Activated naive CD4-positive, alpha-beta T cell treated with anti-CD3 and anti-CD28 coated beads, Interleukin-2, amount 50 U/mL, for 16 hours (primary cell): ENCODE measurements around the gene ARID5B.

Experiments
- DNase-seq: peaks from one replicate; pipeline ENCODE4 v3.0.0-alpha.2; 2020

Gene ARID5B

GRCh38 chr10:62082729-62083411 lies 181.4 kb downstream of the ARID5B start:
- peak; percentile 40 for DNase-seq

- DNase-seq: no peak
Observed at GRCh38 chr10:62083412-62084267, 182.1 kb downstream of the ARID5B start.

- DNase-seq: no peak
Observed at GRCh38 chr10:62084451-62084850, 183.0 kb downstream of the ARID5B start.

GRCh38 chr10:62085404-62085803 lies 183.9 kb downstream of the ARID5B start:
- no peak for DNase-seq

- no peak for DNase-seq
Observed at GRCh38 chr10:62085821-62086220, 184.3 kb downstream of the ARID5B start.

GRCh38 chr10:62087329-62087728 lies 185.8 kb downstream of the ARID5B start:
- DNase-seq: no peak

- no peak for DNase-seq
Observed at GRCh38 chr10:62088786-62089185, 187.3 kb downstream of the ARID5B start.

- no peak for DNase-seq
Observed at GRCh38 chr10:62092301-62093030, 191.0 kb downstream of the ARID5B start.

GRCh38 chr10:62093863-62094291 lies 192.4 kb downstream of the ARID5B start:
- no peak for DNase-seq

- no peak for DNase-seq
Observed at GRCh38 chr10:62095181-62096122, 194.0 kb downstream of the ARID5B start.

GRCh38 chr10:62096256-62096933 lies 194.9 kb downstream of the ARID5B start:
- DNase-seq: no peak

- no peak for DNase-seq
Observed at GRCh38 chr10:62098278-62099121, 197.0 kb downstream of the ARID5B start.

- DNase-seq: no peak
Observed at GRCh38 chr10:62099299-62099698, 197.8 kb downstream of the ARID5B start.

GRCh38 chr10:62103857-62104256 lies 202.4 kb downstream of the ARID5B start:
- DNase-seq: no peak

- DNase-seq: no peak
Observed at GRCh38 chr10:62106929-62107519, 205.5 kb downstream of the ARID5B start.

GRCh38 chr10:62108759-62109586 lies 207.5 kb downstream of the ARID5B start:
- no peak for DNase-seq

- no peak for DNase-seq
Observed at GRCh38 chr10:62109587-62110293, 208.2 kb downstream of the ARID5B start.

- no peak for DNase-seq
Observed at GRCh38 chr10:62112300-62112699, 210.8 kb downstream of the ARID5B start.

GRCh38 chr10:62112963-62113362 lies 211.5 kb downstream of the ARID5B start:
- no peak for DNase-seq
